ENCODE results near the gene ALS2.

- TF ChIP-seq CTCF (IDR thresholded peaks at IDR 0.05) (no peak), TCF7L2 (IDR thresholded peaks at IDR 0.05; ENCODE audit: low read depth, low read length) (no peak)
These were observed 106.4 kb downstream of the ALS2 start for GRCh38 chr2:201674298-201674697.

All from Panc1 (cell line).